PC-9 (cell line): ENCODE data around the gene ZNF646.

ENCODE experiments used
- CTCF ChIP-seq: fragments of 200-600 bp; sonication (generic); conservative IDR thresholded peaks from 2 replicates; pipeline ENCODE4 v1.6.1; 2017; ENCODE audit warnings: mixed run types, antibody characterized with exemption, mild to moderate bottlenecking, moderate library complexity
- EZH2 ChIP-seq: fragments of 200-600 bp; sonication (generic); IDR thresholded peaks from 2 replicates; pipeline ENCODE4 v1.8.0; 2017; ENCODE audit warnings: antibody characterized with exemption, low read depth

- no peak for TF ChIP-seq CTCF
- no peak for TF ChIP-seq EZH2
Measured at GRCh38 chr16:31031276-31031675, 42.9 kb upstream of the ZNF646 start.
